ENCODE measurements around the gene ATXN1. TPM values are rescaled to one million over a fixed set of nuclear protein-coding genes. Genes with fewer than 3 reads are reported as not detected.

The ATXN1 gene
- polyA plus RNA-seq, 2 of the 4 experiments (the other 2 are of a cell fraction) = 2.9 to 8.3 TPM

- no peak for FAIRE-seq
- DNase-seq (ENCODE audit: low read depth in 1 of 2, low spot score in 1 of 2) = no peak
- POLR2A ChIA-PET = no interaction called here
- WGBS (ENCODE audit: missing lambda C conversion rate) = 98% methylated on average over 7 of the region's 7 CpGs
- no peak for TF ChIP-seq HOXA7 (CRISPR knock-in tag; IDR thresholded peaks at IDR 0.05)
- no peak for TF ChIP-seq REST (IDR thresholded peaks at IDR 0.05)
- TF ChIP-seq PHF8 (IDR thresholded peaks at IDR 0.05; ENCODE audit: borderline replicate concordance, low read depth) = no peak
- TF ChIP-seq ELK1 (IDR thresholded peaks at IDR 0.05; ENCODE audit: low read depth, low read length) = no peak
- ATAC-seq = no peak
- H3K9me3 ChIP-seq = no peaks in the 10 kb centered on the region
- no peak overlapping the region for H3K27ac ChIP-seq
- no peak overlapping the region for H3K4me2 ChIP-seq
- H3K4me3 ChIP-seq = no peak overlapping the region
- CTCF ChIA-PET = interaction anchor here (0.6 kb wide), 1 partner anchor 74 kb away, joined by 3 read pairs; no protein-coding TSS in a partner anchor
- peaks cover 5% of the 10 kb centered on the region; the same call in 1 of the 3 replicates for H3K4me1 ChIP-seq
Observed at GRCh38 chr6:16653226-16653625, 108.0 kb downstream of the ATXN1 start.

- H3K4me1 ChIP-seq = peaks cover 5% of the 10 kb centered on the region; the same call in 1 of the 3 replicates
- FAIRE-seq (no peak), ATAC-seq (no peak), DNase-seq (ENCODE audit: low read depth in 1 of 2, low spot score in 1 of 2) (no peak)
- 72% methylated on average over 6 of the region's 6 CpGs for WGBS (ENCODE audit: missing lambda C conversion rate)
- no peak overlapping the region for H3K4me3 ChIP-seq
- no peak overlapping the region for H3K4me2 ChIP-seq
- CTCF ChIA-PET = interaction anchor here (0.6 to 1.2 kb wide), 3 partner anchors 99 to 312 kb away, joined by 3 to 4 read pairs (median 3); no protein-coding TSS in a partner anchor
- TF ChIP-seq PHF8 (IDR thresholded peaks at IDR 0.05; ENCODE audit: borderline replicate concordance, low read depth) (no peak), RFX5 (IDR thresholded peaks at IDR 0.05) (no peak), HOXB13 (CRISPR knock-in tag; IDR thresholded peaks at IDR 0.05; ENCODE audit: low read depth) (no peak), TFCP2L1 (CRISPR knock-in tag; IDR thresholded peaks at IDR 0.05) (no peak), ESRRA (IDR thresholded peaks at IDR 0.05; ENCODE audit: borderline replicate concordance, low read length) (no peak), BHLHE40 (IDR thresholded peaks at IDR 0.05; ENCODE audit: low read depth, low read length) (no peak), ZC3H11A (IDR thresholded peaks at IDR 0.05) (no peak), KDM1A (IDR thresholded peaks at IDR 0.05; ENCODE audit: low read depth) (no peak), NPAS2 (CRISPR knock-in tag; IDR thresholded peaks at IDR 0.05; ENCODE audit: borderline replicate concordance) (no peak), HEYL (CRISPR knock-in tag; IDR thresholded peaks at IDR 0.05) (no peak), FOSL2 (IDR thresholded peaks at IDR 0.05) (no peak), FOSL2 (CRISPR knock-in tag; IDR thresholded peaks at IDR 0.05) (no peak), HES2 (IDR thresholded peaks at IDR 0.05) (no peak)
- POLR2A ChIA-PET = interaction anchor here (0.5 kb wide), 1 partner anchor 1321 kb away, joined by 4 read pairs; no protein-coding TSS in a partner anchor
- no peak overlapping the region for H3K27ac ChIP-seq
- H3K9me3 ChIP-seq = no peaks in the 10 kb centered on the region
Observed at GRCh38 chr6:16651871-16652270, 109.4 kb downstream of the ATXN1 start.

- CTCF ChIA-PET = interaction anchor here (0.6 kb wide), 1 partner anchor 12 kb away, joined by 3 read pairs; no protein-coding TSS in a partner anchor
- no peak overlapping the region for H3K4me2 ChIP-seq
- ATAC-seq = no peak
- no peaks in the 10 kb centered on the region for H3K9me3 ChIP-seq
- no peak for TF ChIP-seq CTCF (IDR thresholded peaks at IDR 0.05)
- no peak for TF ChIP-seq HDAC2 (IDR thresholded peaks at IDR 0.05)
- TF ChIP-seq CHD2 (IDR thresholded peaks at IDR 0.05; ENCODE audit: low read length, partially characterized antibody) = no peak
- TF ChIP-seq POLR2AphosphoS2 (conservative IDR thresholded peaks at IDR 0.05; ENCODE audit: low read length) = no peak
- no peak for TF ChIP-seq ZSCAN20 (CRISPR knock-in tag; IDR thresholded peaks at IDR 0.05)
- TF ChIP-seq JUNB (IDR thresholded peaks at IDR 0.05) = no peak
- no peak for TF ChIP-seq MAZ (IDR thresholded peaks at IDR 0.05; ENCODE audit: borderline replicate concordance, low read depth, low read length)
- TF ChIP-seq ZFP36 (IDR thresholded peaks at IDR 0.05; ENCODE audit: borderline replicate concordance, partially characterized antibody) = no peak
- peak; percentile 29 for TF ChIP-seq MAFK (IDR thresholded peaks at IDR 0.05; ENCODE audit: partially characterized antibody)
- H3K4me1 ChIP-seq = peaks cover 5% of the 10 kb centered on the region; the same call in 1 of the 3 replicates
- DNase-seq (ENCODE audit: low read depth in 1 of 2, low spot score in 1 of 2) = no peak
- no peak overlapping the region for H3K4me3 ChIP-seq
- no peak overlapping the region for H3K27ac ChIP-seq
- WGBS (ENCODE audit: missing lambda C conversion rate) = 92% methylated on average over 5 of the region's 5 CpGs
- POLR2A ChIA-PET = no interaction called here
- FAIRE-seq = no peak
Observed at GRCh38 chr6:16649890-16650289, 111.4 kb downstream of the ATXN1 start.
